ENCODE measurements around the gene SLC43A2. TPM values are rescaled to one million over a fixed set of nuclear protein-coding genes. Genes with fewer than 3 reads are reported as not detected.

SLC43A2 gene
- total and polyA plus RNA-seq, 2 of the 13 experiments (the other 11 are each of a cell fraction or from before 2014, with no cell fraction given) = 7.3 to 20.0 TPM

- TF ChIP-seq MTERF4 (CRISPR knock-in tag; IDR thresholded peaks at IDR 0.05) (no peak), GATAD2A (CRISPR knock-in tag; IDR thresholded peaks at IDR 0.05) (peak; percentile 74), IKZF1 (IDR thresholded peaks at IDR 0.05) (no peak), PHF21A (CRISPR knock-in tag; IDR thresholded peaks at IDR 0.05) (0 out of 2 replicates have a peak, but pooled peaks have one; percentile 38), ZNF484 (CRISPR knock-in tag; IDR thresholded peaks at IDR 0.05; ENCODE audit: borderline replicate concordance, low read depth) (no peak), ZNF703 (CRISPR knock-in tag; IDR thresholded peaks at IDR 0.05; ENCODE audit: borderline replicate concordance) (no peak), ZNF337 (CRISPR knock-in tag; IDR thresholded peaks at IDR 0.05; ENCODE audit: borderline replicate concordance, low read depth) (no peak), ZNF263 (CRISPR knock-in tag; IDR thresholded peaks at IDR 0.05) (peak; percentile 82), XRCC5 (optimal IDR thresholded peaks at IDR 0.05; ENCODE audit: low read length) (no peak), ZSCAN12 (CRISPR knock-in tag; IDR thresholded peaks at IDR 0.05) (no peak), HIVEP1 (CRISPR knock-in tag; IDR thresholded peaks at IDR 0.05) (no peak; the same call in none of the 2 replicates), MED8 (CRISPR knock-in tag; IDR thresholded peaks at IDR 0.05; ENCODE audit: insufficient replicate concordance) (no peak), TRIM22 (IDR thresholded peaks at IDR 0.05) (no peak), ZNF724P (CRISPR knock-in tag; IDR thresholded peaks at IDR 0.05; ENCODE audit: borderline replicate concordance) (no peak), HNRNPUL1 (IDR thresholded peaks at IDR 0.05; ENCODE audit: low read depth, low read length) (no peak), ATF1 (CRISPR knock-in tag; IDR thresholded peaks at IDR 0.05) (no peak), ZNF589 (CRISPR knock-in tag; conservative IDR thresholded peaks at IDR 0.05) (no peak), ZNF713 (CRISPR knock-in tag; IDR thresholded peaks at IDR 0.05) (no peak), ZKSCAN5 (CRISPR knock-in tag; IDR thresholded peaks at IDR 0.05) (no peak)
- TF ChIP-seq, protein P1, sequence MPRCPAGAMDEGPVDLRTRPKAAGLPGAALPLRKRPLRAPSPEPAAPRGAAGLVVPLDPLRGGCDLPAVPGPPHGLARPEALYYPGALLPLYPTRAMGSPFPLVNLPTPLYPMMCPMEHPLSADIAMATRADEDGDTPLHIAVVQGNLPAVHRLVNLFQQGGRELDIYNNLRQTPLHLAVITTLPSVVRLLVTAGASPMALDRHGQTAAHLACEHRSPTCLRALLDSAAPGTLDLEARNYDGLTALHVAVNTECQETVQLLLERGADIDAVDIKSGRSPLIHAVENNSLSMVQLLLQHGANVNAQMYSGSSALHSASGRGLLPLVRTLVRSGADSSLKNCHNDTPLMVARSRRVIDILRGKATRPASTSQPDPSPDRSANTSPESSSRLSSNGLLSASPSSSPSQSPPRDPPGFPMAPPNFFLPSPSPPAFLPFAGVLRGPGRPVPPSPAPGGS (CRISPR knock-in tag; IDR thresholded peaks at IDR 0.05) = no peak; the same call in 1 of the 2 replicates
- TF ChIP-seq, protein P2, sequence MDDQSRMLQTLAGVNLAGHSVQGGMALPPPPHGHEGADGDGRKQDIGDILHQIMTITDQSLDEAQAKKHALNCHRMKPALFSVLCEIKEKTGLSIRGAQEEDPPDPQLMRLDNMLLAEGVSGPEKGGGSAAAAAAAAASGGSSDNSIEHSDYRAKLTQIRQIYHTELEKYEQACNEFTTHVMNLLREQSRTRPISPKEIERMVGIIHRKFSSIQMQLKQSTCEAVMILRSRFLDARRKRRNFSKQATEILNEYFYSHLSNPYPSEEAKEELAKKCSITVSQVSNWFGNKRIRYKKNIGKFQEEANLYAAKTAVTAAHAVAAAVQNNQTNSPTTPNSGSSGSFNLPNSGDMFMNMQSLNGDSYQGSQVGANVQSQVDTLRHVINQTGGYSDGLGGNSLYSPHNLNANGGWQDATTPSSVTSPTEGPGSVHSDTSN (CRISPR knock-in tag; IDR thresholded peaks at IDR 0.05; ENCODE audit: borderline replicate concordance) = no peak
- TF ChIP-seq, protein P3, sequence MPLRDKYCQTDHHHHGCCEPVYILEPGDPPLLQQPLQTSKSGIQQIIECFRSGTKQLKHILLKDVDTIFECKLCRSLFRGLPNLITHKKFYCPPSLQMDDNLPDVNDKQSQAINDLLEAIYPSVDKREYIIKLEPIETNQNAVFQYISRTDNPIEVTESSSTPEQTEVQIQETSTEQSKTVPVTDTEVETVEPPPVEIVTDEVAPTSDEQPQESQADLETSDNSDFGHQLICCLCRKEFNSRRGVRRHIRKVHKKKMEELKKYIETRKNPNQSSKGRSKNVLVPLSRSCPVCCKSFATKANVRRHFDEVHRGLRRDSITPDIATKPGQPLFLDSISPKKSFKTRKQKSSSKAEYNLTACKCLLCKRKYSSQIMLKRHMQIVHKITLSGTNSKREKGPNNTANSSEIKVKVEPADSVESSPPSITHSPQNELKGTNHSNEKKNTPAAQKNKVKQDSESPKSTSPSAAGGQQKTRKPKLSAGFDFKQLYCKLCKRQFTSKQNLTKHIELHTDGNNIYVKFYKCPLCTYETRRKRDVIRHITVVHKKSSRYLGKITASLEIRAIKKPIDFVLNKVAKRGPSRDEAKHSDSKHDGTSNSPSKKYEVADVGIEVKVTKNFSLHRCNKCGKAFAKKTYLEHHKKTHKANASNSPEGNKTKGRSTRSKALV (CRISPR knock-in tag; IDR thresholded peaks at IDR 0.05) = no peak
- TF ChIP-seq, protein P4, sequence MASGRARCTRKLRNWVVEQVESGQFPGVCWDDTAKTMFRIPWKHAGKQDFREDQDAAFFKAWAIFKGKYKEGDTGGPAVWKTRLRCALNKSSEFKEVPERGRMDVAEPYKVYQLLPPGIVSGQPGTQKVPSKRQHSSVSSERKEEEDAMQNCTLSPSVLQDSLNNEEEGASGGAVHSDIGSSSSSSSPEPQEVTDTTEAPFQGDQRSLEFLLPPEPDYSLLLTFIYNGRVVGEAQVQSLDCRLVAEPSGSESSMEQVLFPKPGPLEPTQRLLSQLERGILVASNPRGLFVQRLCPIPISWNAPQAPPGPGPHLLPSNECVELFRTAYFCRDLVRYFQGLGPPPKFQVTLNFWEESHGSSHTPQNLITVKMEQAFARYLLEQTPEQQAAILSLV (CRISPR knock-in tag; IDR thresholded peaks at IDR 0.05; ENCODE audit: borderline replicate concordance) = no peak
Observed at GRCh38 chr17:1606352-1606985, 22.2 kb downstream of the SLC43A2 start (continued).

Data from HepG2 (cell line).